ENCODE measurements around the gene GPR62.

DNA sequence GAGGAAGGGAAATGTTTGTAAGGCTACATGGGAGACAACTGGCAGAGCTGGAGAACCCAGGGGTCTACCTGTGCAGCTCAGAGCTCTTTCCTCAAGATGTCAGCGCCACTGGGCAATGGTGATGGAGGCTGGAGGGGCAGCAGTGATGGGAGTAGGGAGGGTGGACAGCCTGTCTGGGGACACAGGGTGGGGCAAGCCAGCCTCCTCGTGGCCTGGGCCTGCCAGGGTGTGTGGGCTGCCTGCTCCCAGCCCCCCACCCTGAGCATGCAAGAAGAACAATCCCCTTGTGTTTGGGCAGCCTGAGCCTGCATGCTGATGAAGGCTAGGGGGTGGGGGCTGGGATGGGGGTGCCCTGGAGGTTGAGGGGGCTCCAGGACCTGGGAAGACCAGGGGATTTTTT lies 10.8 kb downstream of the GPR62 start:
- TF ChIP-seq POLR2A (IDR thresholded peaks at IDR 0.05), result no peak
- TF ChIP-seq, protein P1, sequence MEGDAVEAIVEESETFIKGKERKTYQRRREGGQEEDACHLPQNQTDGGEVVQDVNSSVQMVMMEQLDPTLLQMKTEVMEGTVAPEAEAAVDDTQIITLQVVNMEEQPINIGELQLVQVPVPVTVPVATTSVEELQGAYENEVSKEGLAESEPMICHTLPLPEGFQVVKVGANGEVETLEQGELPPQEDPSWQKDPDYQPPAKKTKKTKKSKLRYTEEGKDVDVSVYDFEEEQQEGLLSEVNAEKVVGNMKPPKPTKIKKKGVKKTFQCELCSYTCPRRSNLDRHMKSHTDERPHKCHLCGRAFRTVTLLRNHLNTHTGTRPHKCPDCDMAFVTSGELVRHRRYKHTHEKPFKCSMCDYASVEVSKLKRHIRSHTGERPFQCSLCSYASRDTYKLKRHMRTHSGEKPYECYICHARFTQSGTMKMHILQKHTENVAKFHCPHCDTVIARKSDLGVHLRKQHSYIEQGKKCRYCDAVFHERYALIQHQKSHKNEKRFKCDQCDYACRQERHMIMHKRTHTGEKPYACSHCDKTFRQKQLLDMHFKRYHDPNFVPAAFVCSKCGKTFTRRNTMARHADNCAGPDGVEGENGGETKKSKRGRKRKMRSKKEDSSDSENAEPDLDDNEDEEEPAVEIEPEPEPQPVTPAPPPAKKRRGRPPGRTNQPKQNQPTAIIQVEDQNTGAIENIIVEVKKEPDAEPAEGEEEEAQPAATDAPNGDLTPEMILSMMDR (IDR thresholded peaks at IDR 0.05), result no peak
